ENCODE results near the gene INSRR.
A peak's percentile ranks its signal among the peaks of the same experiment; 100 is the strongest.

INSRR gene

GRCh38 chr1:156840186-156840897, 18.6 kb downstream of the INSRR start:
- H3K27me3 ChIP-seq (replicated peaks; ENCODE audit: control insufficient read depth, insufficient read depth, low read length) = peaks cover 2% of the 10 kb centered on the region

GRCh38 chr1:156839426-156840109, 19.3 kb downstream of the INSRR start:
- no peak for TF ChIP-seq CTCF (IDR thresholded peaks at IDR 0.05; ENCODE audit: insufficient read depth, low read length, poor library complexity, severe bottlenecking)
- DNase-seq (ENCODE audit: extremely low read depth, insufficient read length) = no peak
- Histone ChIP-seq H3K36me3 (ENCODE audit: control insufficient read depth, insufficient read depth, low read length) (no peaks in the 10 kb centered on the region), H3K27me3 (replicated peaks; ENCODE audit: control insufficient read depth, insufficient read depth, low read length) (no peaks in the 10 kb centered on the region; the same call in none of the 2 replicates), H3K4me3 (replicated peaks; ENCODE audit: low read depth, low read length) (no peak overlapping the region)

More at GRCh38 chr1:156840186-156840897, 18.6 kb downstream of the INSRR start:
- H3K36me3 ChIP-seq (ENCODE audit: control insufficient read depth, insufficient read depth, low read length) = no peaks in the 10 kb centered on the region
- DNase-seq (ENCODE audit: extremely low read depth, insufficient read length) = no peak
- no peak for TF ChIP-seq CTCF (IDR thresholded peaks at IDR 0.05; ENCODE audit: insufficient read depth, low read length, poor library complexity, severe bottlenecking)
- no peak overlapping the region for H3K4me3 ChIP-seq (replicated peaks; ENCODE audit: low read depth, low read length)

GRCh38 chr1:156838972-156839371, 19.9 kb downstream of the INSRR start:
- no peak for DNase-seq (ENCODE audit: extremely low read depth, insufficient read length)

DNA sequence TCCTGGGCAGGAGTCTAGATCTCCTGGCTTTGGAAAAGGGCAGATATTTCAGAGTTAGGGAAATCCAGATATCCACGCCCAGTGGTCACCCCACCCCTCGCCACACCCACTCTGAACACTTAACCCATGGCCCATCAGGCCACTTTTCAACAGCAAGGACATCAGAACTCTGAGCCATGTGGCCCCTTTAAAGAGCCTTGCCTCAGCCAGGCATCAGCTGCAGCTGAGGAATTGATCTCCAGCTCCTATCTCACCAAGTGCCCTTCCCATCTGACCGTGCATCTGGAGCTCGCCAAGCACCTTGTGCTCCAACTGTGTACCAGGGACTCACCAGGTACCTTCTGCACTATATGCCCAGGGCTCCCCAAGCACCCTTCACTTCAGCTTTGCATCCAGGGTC, 22.0 kb downstream of the INSRR start:
- TF ChIP-seq CTCF (IDR thresholded peaks at IDR 0.05; ENCODE audit: insufficient read depth, low read length, poor library complexity, severe bottlenecking) = no peak
- no peaks in the 10 kb centered on the region for H3K36me3 ChIP-seq (ENCODE audit: control insufficient read depth, insufficient read depth, low read length)
- no peak for DNase-seq (ENCODE audit: extremely low read depth, insufficient read length)
- no peak overlapping the region for H3K4me3 ChIP-seq (replicated peaks; ENCODE audit: low read depth, low read length)
- H3K27me3 ChIP-seq (replicated peaks; ENCODE audit: control insufficient read depth, insufficient read depth, low read length) = no peaks in the 10 kb centered on the region; the same call in 1 of the 2 replicates

More at GRCh38 chr1:156838972-156839371, 19.9 kb downstream of the INSRR start:
- H3K27me3 ChIP-seq (replicated peaks; ENCODE audit: control insufficient read depth, insufficient read depth, low read length) = no peaks in the 10 kb centered on the region; the same call in none of the 2 replicates
- no peaks in the 10 kb centered on the region for H3K36me3 ChIP-seq (ENCODE audit: control insufficient read depth, insufficient read depth, low read length)
- peak; percentile 90 for TF ChIP-seq CTCF (IDR thresholded peaks at IDR 0.05; ENCODE audit: insufficient read depth, low read length, poor library complexity, severe bottlenecking)
- no peak overlapping the region for H3K4me3 ChIP-seq (replicated peaks; ENCODE audit: low read depth, low read length)

DNA sequence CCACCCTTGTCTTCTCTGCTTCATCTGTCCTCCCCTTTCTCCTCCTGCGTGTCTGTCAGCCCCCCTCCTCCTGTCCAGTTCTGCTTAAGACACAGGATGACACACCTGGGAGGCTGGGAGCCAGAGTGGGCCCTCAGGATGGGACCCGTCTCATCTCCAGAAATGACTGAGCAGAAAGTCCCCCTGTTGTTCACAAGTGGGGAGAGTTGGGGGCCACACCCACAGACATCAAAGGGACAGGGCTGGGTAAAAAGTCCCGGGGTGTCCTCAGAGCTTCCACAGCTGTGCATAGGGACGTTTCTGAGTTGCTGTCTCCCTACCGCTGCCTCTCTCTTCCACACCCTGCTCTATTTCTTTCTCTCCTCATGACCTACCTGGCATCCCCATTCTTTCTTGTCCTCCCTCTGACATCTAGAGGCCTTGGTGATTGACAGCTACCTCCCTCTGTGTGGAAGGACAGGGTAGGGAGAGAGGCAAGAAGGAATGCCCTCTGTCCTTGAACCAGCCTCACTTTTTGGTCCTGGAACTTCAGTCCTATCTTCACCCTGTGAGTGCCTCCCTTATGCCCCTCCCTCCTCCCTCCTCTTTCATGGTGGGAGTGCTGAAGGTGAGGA, 22.8 kb downstream of the INSRR start:
- Histone ChIP-seq H3K36me3 (ENCODE audit: control insufficient read depth, insufficient read depth, low read length) (no peaks in the 10 kb centered on the region), H3K4me3 (replicated peaks; ENCODE audit: low read depth, low read length) (no peak overlapping the region), H3K27me3 (replicated peaks; ENCODE audit: control insufficient read depth, insufficient read depth, low read length) (no peaks in the 10 kb centered on the region; the same call in 1 of the 2 replicates)
- DNase-seq (ENCODE audit: extremely low read depth, insufficient read length) = peak; percentile 70
- no peak for TF ChIP-seq CTCF (IDR thresholded peaks at IDR 0.05; ENCODE audit: insufficient read depth, low read length, poor library complexity, severe bottlenecking)

All from GM06990 (cell line).